Umbilical cord (tissue), 2 donors: ENCODE results near the gene BCL2L11. TPM values are rescaled to one million over a fixed set of nuclear protein-coding genes. Genes with fewer than 3 reads are reported as not detected.
A peak's percentile ranks its signal among the peaks of the same experiment; 100 is the strongest.
"Not testable (repeated sequence)": the region's sequence is repeated elsewhere in the genome, so short reads cannot be mapped to it uniquely, and the experiment has no call there.

Source experiments
- DNase-seq: peaks from one replicate; pipeline ENCODE4 v3.0.0-alpha.2; 2015; ENCODE audit warnings: low spot score
- total RNA-seq: library from RNA; depleted of rRNA; stranded (reverse); fragments of >200 nt; gene quantifications from one replicate; pipeline ENCODE4 v1.2.3, GENCODE V29; 2014; ENCODE audit warnings: low replicate concordance; ENCODE audit not compliant: insufficient read depth

The BCL2L11 gene, protein sequence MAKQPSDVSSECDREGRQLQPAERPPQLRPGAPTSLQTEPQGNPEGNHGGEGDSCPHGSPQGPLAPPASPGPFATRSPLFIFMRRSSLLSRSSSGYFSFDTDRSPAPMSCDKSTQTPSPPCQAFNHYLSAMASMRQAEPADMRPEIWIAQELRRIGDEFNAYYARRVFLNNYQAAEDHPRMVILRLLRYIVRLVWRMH
- total RNA-seq, result 11.8 TPM

DNA sequence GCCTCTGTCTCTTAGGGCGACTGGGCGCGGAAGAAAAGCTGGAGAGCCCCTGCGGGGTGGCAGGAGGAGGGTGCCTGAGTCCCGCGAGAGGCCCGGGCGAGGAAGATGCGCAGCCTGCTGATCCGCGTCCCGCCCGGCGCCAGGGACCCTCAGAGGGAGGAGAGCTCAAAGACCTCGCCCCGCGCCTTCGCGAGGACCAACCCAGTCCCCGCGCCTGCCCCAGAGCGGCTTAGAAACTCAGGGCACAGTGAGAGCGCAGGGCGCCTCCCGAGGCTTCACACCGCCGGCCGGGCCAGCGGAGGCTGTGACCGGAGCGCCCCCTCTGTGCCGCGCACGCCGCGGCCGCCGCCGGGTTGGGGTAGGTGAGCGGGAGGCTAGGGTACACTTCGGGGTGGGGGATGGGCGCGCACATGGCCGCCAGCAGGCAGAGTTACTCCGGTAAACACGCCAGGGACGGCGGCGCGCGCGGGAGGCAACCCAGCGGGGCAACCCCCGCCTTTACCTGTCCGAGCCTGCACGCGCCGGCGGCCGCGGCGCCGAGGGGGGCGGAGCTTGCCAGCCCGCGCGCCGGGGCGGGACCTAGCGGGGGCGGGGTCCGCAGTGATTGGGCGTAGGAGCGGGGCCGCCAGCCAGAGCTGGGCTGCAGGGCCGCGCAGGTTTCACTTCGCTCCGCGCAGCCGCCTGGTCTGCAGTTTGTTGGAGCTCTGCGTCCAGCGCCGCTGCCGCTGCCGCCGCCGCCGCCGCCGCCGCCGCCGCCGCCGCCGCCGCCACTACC, at the start of gene BCL2L11:
Gene BCL2L11, plus strand, starts transcription at position 662 of the 775 bp plus-strand sequence. CDS start 2,832 bp downstream, outside the sequence.
- peak; percentile 94 for DNase-seq

DNA sequence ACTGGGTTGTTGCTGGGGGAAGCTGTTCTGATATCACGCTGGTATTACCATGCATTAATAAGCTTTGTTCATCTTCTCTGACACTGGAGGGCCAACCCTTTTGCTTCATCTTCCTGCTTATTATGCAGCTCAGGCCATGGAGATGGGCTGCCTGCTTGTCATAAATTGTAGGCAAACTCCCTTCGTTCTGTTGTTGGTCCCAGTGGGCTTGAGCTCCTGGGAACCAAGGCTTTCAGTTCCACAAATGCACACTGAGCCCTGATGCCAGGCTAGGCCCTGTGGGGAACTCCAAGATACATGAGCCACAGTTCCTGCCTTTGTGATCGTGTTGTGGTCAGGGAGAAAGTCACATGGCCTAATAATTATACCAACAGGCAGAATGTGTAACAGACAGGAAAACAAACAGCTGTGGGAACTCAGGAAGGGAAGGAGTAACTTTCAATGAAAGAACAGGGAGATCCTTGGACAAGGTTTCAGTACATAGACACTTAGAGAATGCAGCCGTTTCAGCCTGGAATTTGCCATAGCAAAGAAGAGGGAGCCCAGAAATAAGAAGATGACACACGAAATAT, 49.0 kb upstream of the BCL2L11 start:
- peak; percentile 38 for DNase-seq

DNA sequence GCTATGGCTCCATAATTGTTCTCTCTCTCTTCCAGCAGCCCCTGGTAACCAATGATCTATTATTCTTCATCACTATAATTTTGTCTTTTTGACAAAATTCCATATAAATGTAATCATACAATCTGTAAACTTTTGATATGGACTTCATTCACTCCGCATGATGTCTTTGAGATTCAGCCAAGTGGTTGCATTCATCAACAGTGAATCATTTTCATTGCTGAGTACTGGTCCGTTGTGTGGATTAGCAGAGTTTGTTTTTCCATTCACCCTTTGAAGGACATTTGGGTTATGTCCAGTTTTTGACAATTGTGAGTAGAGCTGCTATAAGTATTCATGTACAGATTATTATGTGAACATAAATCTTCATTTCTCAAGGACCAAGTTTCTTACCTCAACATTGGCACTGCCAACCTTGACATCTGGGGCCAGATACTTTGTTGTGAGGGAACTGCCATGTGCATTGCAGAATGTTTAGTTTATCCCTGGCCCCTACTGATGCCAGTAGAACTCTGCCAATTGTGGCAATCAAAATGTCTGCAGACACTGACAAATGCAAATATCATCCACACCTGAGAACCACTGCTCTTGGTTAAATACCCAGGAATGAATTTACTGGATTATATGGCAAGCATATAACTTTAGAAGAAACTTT, 48.4 kb upstream of the BCL2L11 start:
- peak; percentile 68 for DNase-seq

DNA sequence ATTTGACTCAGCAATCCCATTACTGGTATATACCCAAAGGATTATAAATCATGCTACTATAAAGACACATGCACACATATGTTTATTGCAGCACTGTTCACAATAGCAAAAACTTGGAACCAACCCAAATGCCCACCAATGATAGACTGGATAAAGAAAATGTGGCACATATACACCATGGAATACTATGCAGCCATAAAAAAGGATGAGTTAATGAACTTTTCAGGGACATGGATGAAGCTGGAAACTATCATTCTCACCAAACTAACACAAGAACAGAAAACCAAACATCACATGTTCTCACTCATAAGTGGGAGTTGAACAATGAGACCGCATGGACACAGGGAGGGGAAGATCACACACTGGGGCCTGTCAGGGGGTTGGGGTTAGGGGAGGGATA, 38.1 kb upstream of the BCL2L11 start:
- DNase-seq, result not testable (repeated sequence)

DNA sequence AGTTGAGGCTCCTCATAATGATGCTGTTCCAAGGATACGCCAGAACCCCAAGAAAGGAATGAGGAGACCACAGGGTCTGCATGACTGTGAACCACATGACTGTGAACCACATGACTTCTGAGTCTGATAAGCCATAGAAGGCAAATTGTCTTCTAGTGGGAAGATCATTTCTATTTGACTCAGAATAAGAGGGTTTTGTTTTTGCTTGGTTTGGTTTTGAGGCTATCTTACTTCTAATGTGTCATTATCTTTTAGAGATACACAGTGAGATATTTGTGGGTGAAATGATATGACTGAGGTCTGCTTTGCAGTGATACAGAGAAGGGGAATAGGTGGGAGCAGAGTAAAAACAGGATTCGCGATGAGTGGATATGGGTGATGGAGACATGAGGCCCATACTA, 28.9 kb upstream of the BCL2L11 start:
- no peak for DNase-seq

DNA sequence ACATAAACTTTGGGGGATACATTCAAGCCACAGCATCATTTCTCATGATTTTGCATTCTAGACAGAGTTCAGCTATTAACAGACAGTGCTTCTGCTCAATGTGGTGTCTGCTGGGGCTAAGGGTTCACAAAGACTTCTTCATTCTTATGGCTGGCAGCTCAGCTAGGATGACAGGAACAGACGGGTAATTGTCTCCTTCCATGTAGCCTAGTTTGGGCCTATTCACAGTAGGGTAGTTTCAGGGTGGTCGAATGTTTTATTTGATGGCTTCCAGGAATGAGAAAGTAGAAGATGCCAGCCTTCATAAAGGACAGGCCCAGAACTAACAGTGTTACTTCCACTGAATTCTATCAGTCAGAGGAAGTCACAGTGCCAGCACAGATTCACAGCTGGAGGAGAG, 26.0 kb upstream of the BCL2L11 start:
- no peak for DNase-seq

DNA sequence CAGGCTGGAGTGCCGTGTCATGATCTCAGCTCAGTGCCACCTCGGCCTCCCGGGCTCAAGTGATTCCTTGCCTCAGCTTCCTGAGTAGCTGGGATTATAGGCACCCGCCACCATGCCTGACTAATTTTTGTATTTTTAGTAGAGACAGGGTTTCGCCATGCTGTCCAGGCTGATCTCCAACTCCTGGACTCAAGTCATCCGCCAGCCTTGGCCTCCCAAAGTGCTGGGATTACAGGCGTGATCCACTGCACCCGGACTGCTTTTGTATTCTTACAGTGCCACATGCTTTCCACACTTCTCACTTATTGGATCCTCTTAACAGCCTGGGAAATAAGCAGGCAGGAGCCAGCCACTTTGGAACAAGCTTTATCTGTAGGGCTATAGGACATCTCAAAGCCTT, 25.3 kb upstream of the BCL2L11 start:
- DNase-seq, result no peak

DNA sequence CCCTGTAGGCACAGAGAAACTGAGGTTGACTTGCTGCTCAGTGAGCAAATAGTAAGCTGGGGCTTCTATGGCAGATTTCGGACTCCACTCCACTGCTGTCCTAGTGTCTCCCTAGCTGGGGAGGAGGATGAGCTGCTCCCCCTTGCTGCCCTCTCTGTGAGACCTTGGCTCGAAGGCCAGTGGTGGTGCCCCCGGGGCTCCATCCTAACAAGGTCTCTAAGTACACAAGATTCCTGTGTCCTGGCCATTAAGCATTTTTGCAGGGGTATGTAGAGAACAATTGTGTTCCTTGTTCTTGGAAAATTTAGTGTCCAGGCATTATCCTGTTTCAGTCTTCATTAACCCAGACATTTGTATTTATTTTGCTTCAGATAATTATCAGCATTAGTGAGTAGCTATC, 21.3 kb upstream of the BCL2L11 start:
- DNase-seq, result no peak

DNA sequence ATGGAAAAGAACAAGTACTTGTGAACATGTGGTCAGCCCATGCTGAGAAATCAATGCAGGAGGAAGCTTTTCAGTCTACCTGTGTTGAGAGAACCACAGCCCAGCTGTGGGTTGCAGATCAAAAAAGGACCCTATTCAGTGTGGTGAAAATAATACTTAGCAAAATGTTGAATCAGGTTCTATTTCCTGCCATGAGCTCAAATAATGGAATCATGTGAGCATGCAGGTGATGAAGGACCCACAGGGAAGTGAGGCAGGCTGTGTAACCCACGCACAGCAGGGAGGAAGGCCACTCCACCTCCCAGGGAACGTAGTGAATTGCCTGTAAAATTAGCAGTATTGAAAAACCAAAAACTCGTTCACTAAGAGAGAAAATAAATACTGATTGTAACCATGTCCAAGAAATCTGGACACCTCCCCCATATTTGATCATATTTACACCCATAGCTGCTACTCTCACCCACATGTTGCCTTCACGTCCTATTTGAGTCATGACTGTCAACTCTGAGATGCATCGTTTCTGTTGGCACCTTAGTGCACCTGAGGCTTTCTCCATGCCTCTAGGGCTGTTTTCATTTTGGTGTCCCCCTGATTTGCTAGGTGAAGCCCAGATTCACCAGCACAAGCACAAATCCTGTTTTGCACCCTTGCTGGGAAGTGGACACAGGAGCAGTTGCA, 20.5 kb upstream of the BCL2L11 start:
- no peak for DNase-seq

DNA sequence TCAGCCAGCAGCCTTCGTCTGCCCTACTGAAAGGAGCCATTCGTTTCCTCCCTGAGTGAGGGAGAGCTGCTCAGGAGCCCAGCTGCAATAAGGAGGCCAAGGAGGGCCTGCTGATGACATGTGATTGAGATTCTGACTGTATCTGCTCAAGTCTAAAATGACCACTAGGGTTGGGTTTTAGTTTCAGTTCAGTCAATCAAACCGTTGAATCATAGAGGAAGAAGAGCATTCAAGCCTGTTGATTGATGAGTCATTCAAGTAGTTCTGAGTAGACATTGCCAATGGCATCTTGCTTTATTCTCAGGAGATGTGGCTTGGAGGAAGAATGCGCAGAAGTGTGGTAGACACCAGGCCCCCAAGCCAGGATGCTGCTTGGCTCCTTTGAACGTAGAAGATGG, 19.9 kb upstream of the BCL2L11 start:
- no peak for DNase-seq

DNA sequence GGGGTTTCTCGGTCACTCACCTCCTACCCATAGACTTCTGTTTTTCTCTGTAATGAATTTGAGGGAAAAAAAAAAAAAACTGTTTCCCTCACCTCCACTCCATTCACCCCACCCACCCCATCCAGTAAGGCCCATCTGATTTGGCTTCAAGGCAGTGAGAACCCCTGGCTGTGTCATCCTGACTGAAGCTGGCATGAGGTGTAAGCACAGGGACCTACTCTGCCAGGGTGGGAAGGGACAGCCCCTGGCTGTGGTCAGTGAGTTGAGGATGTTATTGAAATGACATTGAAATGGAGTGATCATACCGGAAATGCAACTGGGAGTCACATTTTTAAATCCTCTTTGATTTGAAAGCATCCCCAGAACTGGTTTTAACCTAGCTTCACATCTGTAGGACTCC, 19.1 kb upstream of the BCL2L11 start:
- DNase-seq, result no peak

DNA sequence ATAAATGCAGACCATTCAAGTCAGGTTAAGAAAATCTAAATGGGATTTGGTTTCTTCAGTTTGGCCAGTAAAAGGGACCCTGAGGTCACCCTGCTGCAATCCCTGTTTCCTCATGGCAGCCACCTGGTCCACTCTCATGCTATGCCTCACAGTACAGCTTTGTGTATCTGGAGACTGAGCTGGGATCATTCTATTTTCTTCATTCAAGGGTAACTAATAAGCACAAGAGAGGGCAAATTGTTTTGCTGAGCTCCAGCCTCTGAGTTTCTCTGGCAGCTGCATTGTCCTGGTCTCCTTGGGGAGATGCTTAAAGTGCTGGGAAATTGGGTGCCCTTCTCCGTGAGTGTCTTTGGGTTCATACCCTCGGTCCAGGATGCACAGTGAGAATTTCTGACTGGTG, 18.5 kb upstream of the BCL2L11 start:
- no peak for DNase-seq

DNA sequence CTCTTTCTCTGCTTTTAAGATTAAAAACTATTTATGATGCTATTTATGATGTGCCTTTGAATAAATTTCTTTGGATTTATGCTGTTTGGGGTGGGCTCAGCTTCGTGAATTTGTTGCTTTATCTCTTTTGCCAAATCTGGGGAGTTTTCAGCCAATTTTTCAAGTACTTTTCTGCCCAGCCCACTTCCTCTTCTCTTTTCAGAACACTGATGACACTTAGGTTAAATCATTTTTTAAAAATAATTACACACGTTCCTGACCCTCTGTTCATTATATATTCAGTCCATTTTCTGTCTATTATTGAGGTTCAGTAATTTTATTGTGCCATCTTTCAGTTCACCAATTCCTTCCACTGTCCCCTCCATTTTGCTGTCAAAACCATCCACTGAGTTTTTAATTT, 14.8 kb upstream of the BCL2L11 start:
- DNase-seq, result no peak

DNA sequence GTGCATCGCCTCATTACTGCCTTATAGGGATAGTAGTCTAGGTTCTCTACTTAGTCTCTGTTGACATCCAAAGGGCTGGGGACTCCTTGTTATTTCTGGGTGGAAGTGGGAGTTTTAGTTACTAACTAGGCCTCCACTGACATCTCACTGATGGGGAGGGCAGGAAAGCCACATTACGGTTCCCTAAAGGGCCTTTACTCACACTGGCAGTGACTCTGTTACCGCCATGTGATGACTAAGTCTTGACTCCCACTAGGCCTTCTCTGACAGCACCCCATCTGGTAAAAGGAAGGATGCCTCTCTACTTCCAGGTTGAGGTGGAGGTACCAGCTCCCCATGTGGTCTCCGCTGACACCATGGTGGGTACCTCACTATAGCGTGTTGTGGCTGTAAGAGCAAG, 14.0 kb upstream of the BCL2L11 start:
- no peak for DNase-seq

DNA sequence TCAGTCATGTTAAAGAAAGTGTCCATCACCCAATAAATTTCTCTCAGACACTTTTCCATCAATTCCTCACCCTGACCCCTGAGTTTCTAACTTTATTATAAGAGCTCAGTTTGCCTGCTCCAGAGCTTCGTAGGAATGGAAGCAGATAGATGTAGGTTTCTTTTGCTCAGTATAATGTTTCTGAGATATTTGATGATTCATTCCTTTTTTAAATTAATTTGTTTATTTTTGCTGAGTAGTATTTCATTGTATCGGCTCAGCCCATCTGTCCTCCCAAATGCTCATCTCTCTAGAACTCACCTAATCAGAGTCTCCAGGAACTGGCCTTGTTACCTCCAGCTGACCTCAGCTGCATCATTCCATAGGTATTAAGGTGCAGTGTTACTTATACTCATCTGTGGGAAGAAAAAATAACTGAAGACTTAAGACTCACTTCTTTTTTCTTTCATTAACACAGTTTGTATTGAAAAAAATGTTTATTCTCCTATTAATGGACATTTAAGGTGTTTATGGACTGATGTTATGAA, 11.9 kb upstream of the BCL2L11 start:
- DNase-seq, result no peak

DNA sequence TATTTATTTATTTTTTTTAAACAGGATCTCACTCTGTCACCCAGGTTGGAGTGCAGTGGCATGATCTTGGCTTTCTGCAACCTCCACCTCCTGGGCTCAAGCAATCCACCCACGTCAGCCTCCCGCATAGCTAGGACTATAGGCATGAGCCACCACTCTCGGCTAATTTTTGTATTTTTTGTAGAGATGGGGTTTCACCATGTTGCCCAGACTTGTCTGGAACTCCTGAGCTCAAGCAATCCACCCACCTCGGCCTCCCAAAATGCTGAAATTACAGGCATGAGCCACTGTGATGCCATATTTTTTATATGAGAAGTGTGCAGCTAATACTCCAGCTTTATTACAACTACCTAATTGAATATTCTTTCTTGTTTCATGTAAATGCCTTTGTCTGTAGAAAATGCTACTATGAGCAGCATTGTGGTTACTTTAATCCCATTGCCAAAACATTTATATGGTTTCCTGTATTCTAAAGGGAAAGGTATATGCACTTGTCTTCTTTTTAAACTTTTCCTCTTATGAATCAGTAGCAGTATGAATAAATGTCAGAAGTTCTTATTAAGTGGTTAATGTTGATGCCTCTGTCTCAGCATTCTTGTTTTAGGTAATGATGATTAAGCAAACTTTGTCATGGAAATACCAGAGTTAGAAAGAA, 9.5 kb upstream of the BCL2L11 start:
- no peak for DNase-seq

DNA sequence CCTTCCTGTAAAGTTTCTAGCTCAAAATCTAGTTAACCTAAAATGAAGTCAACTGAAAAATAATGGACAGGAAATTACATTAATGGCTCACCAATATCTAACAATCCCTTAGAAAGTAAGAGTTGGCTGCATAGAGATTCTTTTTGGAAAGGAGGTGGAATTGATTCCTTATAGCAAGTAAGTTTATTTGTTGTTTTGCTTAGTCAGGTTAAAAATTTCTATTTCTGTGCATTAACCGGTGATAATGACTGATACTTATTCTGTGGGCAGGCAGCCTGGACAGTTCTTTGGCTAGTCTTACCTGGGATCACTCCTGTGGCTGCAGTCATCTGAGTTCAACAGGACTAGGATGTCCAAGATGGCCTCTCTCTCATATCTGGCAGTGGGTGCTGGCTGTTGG, 6.9 kb upstream of the BCL2L11 start:
- no peak for DNase-seq

DNA sequence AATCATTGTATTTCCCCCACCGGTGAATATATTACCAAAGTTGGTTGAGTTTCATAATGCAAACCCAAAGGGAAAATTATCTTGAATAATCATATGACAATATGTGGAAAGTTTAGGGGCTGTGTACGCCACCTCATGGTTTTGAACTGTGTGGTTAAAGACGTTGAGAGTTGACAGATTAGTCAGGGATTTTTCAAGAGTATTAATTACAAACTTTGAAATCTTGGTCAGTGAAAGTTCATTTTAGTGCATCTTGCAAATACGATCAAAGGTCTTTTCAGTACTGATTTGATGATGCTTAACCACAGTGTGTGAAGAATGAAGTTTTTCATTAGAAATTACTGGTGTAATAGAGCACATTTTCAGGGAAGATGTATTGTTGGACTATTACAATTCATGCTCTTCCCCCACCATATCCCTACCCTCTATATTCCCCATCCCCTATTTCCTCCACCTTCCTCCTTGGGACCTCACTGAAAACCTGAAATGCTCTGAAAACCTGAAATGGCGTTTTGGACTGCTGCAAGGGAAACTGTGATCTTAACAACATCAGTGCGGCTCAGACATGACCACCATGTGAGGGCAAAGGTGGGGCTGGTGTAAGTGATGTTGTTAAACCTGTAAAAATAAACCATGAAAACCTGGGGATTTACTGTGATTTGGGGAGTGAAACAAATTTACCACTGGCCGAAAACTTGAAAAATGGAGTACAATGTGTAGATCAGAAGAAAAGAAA, 4.5 kb upstream of the BCL2L11 start:
- DNase-seq, result no peak

DNA sequence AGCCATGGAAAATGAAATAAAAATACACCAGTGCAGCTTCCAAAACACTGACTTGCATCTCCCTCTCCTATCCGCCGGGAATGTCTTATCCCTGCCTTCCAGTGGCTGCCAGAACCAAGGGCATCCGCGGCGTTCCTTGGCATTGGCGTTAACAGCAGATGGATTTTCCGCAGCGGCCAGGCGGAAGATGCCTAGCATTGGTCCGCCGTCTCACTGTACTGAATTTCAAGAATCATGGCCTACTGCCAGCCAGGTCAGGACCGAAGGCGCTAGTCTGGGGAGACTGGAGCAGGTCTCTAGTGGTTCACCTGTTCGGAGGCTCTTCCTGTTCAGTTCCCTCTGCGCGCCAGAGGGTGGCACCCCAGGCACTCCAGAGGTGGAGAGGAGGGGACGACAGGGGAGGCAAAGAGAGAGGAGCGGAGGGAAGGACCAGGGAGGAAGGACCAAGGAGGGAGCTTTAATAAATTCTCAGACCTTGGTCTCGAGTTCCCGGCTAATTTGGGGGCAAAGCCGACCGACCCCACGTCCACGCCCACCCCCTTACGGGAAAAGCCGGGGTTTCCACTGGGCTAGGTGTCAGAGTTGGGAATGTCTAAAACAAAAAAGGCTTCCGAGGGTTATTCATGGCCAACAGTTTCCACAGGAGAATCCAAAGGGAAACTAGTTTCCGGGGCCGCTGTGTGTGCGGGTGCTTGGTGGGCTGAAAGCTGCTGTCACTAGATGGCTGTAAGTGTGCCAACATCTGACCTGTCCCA, 3.7 kb upstream of the BCL2L11 start:
- peak; percentile 86 for DNase-seq
